Body of pancreas (tissue), 4 donors: ENCODE results near the gene NF2. TPM values are rescaled to one million over a fixed set of nuclear protein-coding genes. Genes with fewer than 3 reads are reported as not detected.

ENCODE experiments used
- ATAC-seq: fragments of 150-250 bp; one replicate; pipeline ENCODE4 v1.9.1; 2016
- DNase-seq, 4 donors: peaks; one replicate each; pipeline ENCODE4 v3.0.0-alpha.2; 2019
- H3K27ac ChIP-seq, 4 donors: fragments of 200-600 bp; sonication (generic); 1 replicate in 3 of 4; 2 replicates in 1 of 4; pipeline versions ENCODE4 v1.5.1 to v1.6.1; 2016 to 2019; ENCODE audit warnings: mild to moderate bottlenecking in 1 of 4, mixed read lengths in 1 of 4, moderate library complexity in 1 of 4
- H3K27me3 ChIP-seq, 2 donors: fragments of 200-600 bp; sonication (generic); one replicate each; pipeline ENCODE4 v1.6.0; 2016; ENCODE audit warnings: mild to moderate bottlenecking in 1 of 2
- H3K36me3 ChIP-seq, 2 donors: fragments of 200-600 bp; sonication (generic); replicated peaks in 1 of 2; 2 replicates each; pipeline ENCODE4 v1.5.1; 2016; ENCODE audit warnings: low read depth in 2 of 2; ENCODE audit not compliant: insufficient read depth in 1 of 2
- H3K4me1 ChIP-seq: fragments of 200-600 bp; sonication (generic); one replicate; pipeline ENCODE4 v1.6.0; 2016
- H3K4me3 ChIP-seq, 2 donors: fragments of 200-600 bp; sonication (generic); 1 replicate in 1 of 2; 2 replicates in 1 of 2; pipeline ENCODE4 v1.5.1; 2016 to 2019
- H3K9me3 ChIP-seq, 3 donors: fragments of 200-600 bp; sonication (generic); 1 replicate in 2 of 3; 2 replicates in 1 of 3; pipeline ENCODE4 v1.5.1; 2016
- CTCF ChIP-seq, 7 experiments: fragments of 450-650 bp in 4 of 7; fragments of 200-600 bp in 3 of 7; sonication (generic) in 3 of 7; IDR thresholded peaks; one replicate each; pipeline ENCODE4 v1.5.1; 2016 to 2019; ENCODE audit warnings: antibody characterized with exemption in 7 of 7
- POLR2A ChIP-seq, 3 donors: fragments of 450-650 bp; IDR thresholded peaks; one replicate each; pipeline ENCODE4 v1.6.1; 2016; ENCODE audit warnings: antibody characterized with exemption in 3 of 3, mild to moderate bottlenecking in 2 of 3
- WGBS, 2 donors: methylation state at CpG; one replicate each; pipeline ENCODE4 v1.1.5; 2017; 5-methylcytosine and 5-hydroxymethylcytosine counted together
- intact Hi-C: fragments of 100-400 bp; cut with DNase I; formaldehyde crosslinking; loops from one replicate; pipeline ENCODE4 v1.15.1; 2023
- total RNA-seq, 2 donors: library from RNA; depleted of rRNA; stranded (reverse); fragments of >200 nt; gene quantifications; one replicate each; pipeline ENCODE4 v1.1.0, GENCODE V29; 2016

Gene NF2
- total RNA-seq, 2 donors from 2014 or later, result 21.4 to 26.5 TPM

DNA sequence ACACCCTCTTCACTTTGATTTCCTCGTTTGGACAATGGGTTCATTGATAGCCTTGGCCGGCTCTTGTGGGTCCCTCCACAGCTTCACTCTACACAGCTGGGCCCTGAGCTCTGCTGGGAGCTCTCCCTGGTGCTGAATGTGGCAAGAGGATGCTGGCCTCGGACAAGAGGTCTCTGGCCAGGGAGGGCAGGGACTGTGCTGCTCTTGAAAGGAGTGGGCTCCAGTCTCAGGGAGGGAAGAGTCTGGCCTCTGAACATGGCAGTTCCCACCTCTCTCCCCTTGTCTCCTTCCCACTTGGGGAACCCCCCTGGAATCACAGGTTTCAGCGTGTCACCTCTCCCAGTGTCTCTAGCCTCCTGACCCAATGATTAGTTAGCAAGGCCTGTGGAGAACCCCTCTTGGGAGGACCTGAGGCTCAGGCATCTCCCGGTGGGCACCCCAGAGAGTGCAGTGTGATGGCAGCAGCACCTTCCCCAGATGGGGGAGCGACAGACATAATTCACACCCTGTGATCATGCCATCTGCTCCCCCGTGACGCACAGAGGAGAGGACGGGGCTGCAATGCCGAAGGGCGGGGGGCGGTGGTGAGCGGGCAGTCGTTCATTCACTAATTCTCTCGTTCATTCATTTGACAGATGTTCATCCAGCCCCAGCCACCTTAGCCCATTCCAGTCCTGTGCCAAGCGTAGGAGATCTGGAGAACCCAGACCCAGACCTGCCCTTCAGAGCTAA, 113.5 kb downstream of the NF2 start:
- no peak for TF ChIP-seq POLR2A (IDR thresholded peaks at IDR 0.05)
- no peak for TF ChIP-seq CTCF (IDR thresholded peaks at IDR 0.05)
- 54 to 66% methylated on average over 14 to 16 of the region's 16 CpGs for WGBS, 2 donors
- intact Hi-C loops, result no loop called here
- Histone ChIP-seq H3K9me3 (no peaks in the 10 kb centered on the region), H3K27me3 (peaks cover 0 to 12% of the 10 kb centered on the region in 2 donors), H3K4me1 (peaks cover 8% of the 10 kb centered on the region), H3K4me3 (no peak overlapping the region), H3K27ac (no peak overlapping the region), H3K36me3 (no peaks in the 10 kb centered on the region)
- DNase-seq, result peak; percentile 63 to 73 (median 66)
- peak; percentile 65 for ATAC-seq

GRCh38 chr22:29717789-29718188, 114.4 kb downstream of the NF2 start:
- H3K27me3 ChIP-seq, result peaks cover 0 to 12% of the 10 kb centered on the region in 2 donors
- TF ChIP-seq CTCF (IDR thresholded peaks at IDR 0.05), result no peak
- TF ChIP-seq POLR2A (IDR thresholded peaks at IDR 0.05), result no peak
- no peak overlapping the region for H3K4me3 ChIP-seq
- H3K4me1 ChIP-seq, result peaks cover 8% of the 10 kb centered on the region
- DNase-seq (no peak), ATAC-seq (no peak)
- 83 to 86% methylated on average over 10 to 11 of the region's 11 CpGs for WGBS, 2 donors
- no peaks in the 10 kb centered on the region for H3K9me3 ChIP-seq
- no peaks in the 10 kb centered on the region for H3K36me3 ChIP-seq
- H3K27ac ChIP-seq, result no peak overlapping the region
- intact Hi-C loops, result no loop called here

DNA sequence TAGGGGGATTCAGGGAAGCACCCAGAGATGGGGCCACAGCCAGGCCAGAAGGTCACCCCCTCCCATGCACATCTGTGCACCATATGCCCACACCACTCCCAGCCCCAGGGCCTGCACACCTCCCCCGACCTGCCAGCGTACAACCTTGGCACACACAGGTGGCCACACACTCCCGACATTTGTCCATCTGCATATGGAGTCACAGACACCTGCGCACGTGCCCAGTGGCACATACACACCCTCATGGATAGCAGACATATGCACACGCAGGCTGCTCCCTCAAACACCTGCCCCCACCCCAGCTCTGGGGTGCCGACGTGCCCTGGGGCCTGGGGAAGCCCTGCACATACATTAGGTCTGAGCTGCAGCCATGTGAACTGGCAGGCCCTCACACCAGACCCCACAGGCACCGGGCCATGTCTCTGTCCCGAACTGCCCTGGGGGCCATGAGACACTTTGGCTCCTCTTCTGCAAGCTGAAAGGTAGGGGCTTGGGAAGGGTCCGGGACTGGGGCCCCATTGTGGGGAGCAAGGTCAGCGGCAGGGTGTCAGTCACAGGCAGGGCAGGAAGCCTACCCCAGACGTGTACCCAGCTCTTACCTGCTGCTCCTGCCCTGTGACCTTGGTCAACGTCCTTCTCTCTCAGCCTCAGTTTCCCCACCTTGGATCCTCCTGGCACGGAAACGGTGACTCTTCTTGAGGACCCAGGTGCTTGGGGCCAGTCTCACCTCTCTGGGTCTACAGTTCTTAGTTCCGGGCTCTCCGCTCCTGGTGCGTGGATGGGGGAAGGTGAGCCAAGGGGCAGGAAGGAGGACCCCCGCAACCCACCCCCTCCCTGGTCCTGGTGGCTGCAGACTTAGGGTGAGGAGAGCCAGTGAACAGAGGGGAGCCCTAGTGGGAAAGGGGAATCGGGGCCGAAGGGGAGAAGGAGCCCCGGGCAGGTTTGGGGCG, 115.8 kb downstream of the NF2 start:
- no peak for TF ChIP-seq POLR2A (IDR thresholded peaks at IDR 0.05)
- no peak for TF ChIP-seq CTCF (IDR thresholded peaks at IDR 0.05)
- Histone ChIP-seq H3K27me3 (peaks cover 0 to 12% of the 10 kb centered on the region in 2 donors), H3K4me1 (peaks cover 8% of the 10 kb centered on the region), H3K4me3 (no peak overlapping the region), H3K36me3 (no peaks in the 10 kb centered on the region), H3K9me3 (no peaks in the 10 kb centered on the region), H3K27ac (no peak overlapping the region)
- WGBS, 2 donors, result 30 to 48% methylated on average over 15 to 24 of the region's 24 CpGs
- intact Hi-C loops, result no loop called here
- DNase-seq (no peak), ATAC-seq (no peak)

DNA sequence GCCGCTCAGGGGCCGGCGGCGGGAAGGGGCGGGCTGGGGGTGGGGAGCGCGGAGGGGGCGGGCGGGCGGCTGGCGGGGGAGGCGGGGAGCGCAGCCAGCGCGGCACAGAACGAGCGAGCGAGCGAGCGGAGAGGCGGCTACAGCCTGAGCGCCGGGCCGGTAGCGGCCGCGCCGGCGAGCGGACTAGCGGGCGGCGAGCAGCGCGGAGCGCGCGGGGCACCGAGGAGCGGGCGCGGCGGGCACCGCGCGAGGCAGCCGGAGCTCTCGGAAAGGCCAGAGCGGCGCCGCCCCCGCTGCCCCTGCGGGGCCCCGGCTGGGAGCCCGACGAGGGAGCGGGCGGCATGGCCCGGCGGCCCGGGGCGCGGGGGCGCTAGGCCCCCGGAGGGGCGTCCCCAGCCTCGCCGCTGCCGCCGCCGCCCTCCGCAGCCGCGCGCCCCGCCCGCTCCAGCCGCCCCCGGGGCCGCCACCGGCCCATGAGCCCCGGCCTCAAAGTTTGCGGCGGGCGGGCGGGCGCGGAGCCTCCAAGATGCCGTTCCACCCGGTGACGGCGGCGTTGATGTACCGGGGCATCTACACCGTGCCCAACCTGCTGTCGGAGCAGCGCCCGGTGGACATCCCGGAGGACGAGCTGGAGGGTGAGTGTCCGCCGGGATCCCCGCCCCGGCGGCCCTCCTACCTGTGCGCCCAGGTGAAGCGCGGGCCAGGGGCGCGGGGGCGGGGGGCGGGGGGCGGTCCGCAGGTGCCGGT, 116.6 kb downstream of the NF2 start, which contains the start of gene CABP7:
CABP7 (plus strand) TSS at position 105 of the 747 bp plus-strand sequence; CDS start at position 527, 422 bp downstream.
- H3K9me3 ChIP-seq, result no peaks in the 10 kb centered on the region
- H3K4me3 ChIP-seq, result no peak within 1 kb of the TSS
- TF ChIP-seq POLR2A (IDR thresholded peaks at IDR 0.05) (no peak), CTCF (IDR thresholded peaks at IDR 0.05) (no peak)
- H3K27ac ChIP-seq, result no peak within 1 kb of the TSS
- WGBS, 2 donors, result 1% methylated on average over 83 of the region's 115 CpGs; no CpG with 5 or more reads in 1 of the 2 donors
- intact Hi-C loops, result no loop called here
- no peaks in the 10 kb centered on the region for H3K36me3 ChIP-seq
- peaks cover 0 to 12% of the 10 kb centered on the region in 2 donors for H3K27me3 ChIP-seq
- peaks cover 8% of the 10 kb centered on the region for H3K4me1 ChIP-seq
- DNase-seq (no peak), ATAC-seq (peak; percentile 43)
